ENCODE results near the gene SIPA1L3.
"Not testable (repeated sequence)": the region's sequence is repeated elsewhere in the genome, so short reads cannot be mapped to it uniquely, and the experiment has no call there.

SIPA1L3 gene

GRCh38 chr19:38023671-38024541, 116.9 kb downstream of the SIPA1L3 start:
- no peak for DNase-seq

GRCh38 chr19:38024992-38025908, 118.2 kb downstream of the SIPA1L3 start:
- DNase-seq, result no peak

- no peak for DNase-seq
These were observed 118.9 kb downstream of the SIPA1L3 start for GRCh38 chr19:38025909-38026307.

- no peak for DNase-seq
These were observed 122.0 kb downstream of the SIPA1L3 start for GRCh38 chr19:38028913-38029510.

GRCh38 chr19:38030001-38030400, 123.0 kb downstream of the SIPA1L3 start:
- DNase-seq, result not testable (repeated sequence)

- no peak for DNase-seq
These were observed 123.8 kb downstream of the SIPA1L3 start for GRCh38 chr19:38030686-38031422.

- no peak for DNase-seq
These were observed 124.4 kb downstream of the SIPA1L3 start for GRCh38 chr19:38031423-38031770.

- DNase-seq, result no peak
These were observed 125.1 kb downstream of the SIPA1L3 start for GRCh38 chr19:38032151-38032550.

- DNase-seq, result no peak
These were observed 125.9 kb downstream of the SIPA1L3 start for GRCh38 chr19:38032951-38033350.

- DNase-seq, result no peak
These were observed 126.9 kb downstream of the SIPA1L3 start for GRCh38 chr19:38033658-38034491.

GRCh38 chr19:38034492-38034860, 127.5 kb downstream of the SIPA1L3 start:
- no peak for DNase-seq

- no peak for DNase-seq
These were observed 128.8 kb downstream of the SIPA1L3 start for GRCh38 chr19:38035515-38036495.

GRCh38 chr19:38036707-38037611, 130.0 kb downstream of the SIPA1L3 start:
- no peak for DNase-seq

- no peak for DNase-seq
These were observed 133.0 kb downstream of the SIPA1L3 start for GRCh38 chr19:38039966-38040365.

GRCh38 chr19:38042132-38042531, 135.1 kb downstream of the SIPA1L3 start:
- DNase-seq, result no peak

GRCh38 chr19:38043649-38044144, 136.7 kb downstream of the SIPA1L3 start:
- DNase-seq, result no peak

- no peak for DNase-seq
These were observed 137.5 kb downstream of the SIPA1L3 start for GRCh38 chr19:38044267-38045111.

GRCh38 chr19:38045554-38046253, 138.7 kb downstream of the SIPA1L3 start:
- DNase-seq, result no peak
